Activated CD4-positive, alpha-beta T cell treated with anti-CD3 and anti-CD28 coated beads, Interleukin-10, Interleukin-2, amounts not matched to agents 100 ng/mL and 50 ng/mL, durations not matched to agents 16 hours and 8 hours (primary cell): ENCODE data around the gene PDGFD.
A peak's percentile ranks its signal among the peaks of the same experiment; 100 is the strongest.

ENCODE experiments used
- DNase-seq: peaks from one replicate; pipeline ENCODE4 v3.0.0-alpha.2; 2020

The PDGFD gene

GRCh38 chr11:103994518-103994917 is 169.4 kb downstream of the PDGFD start:
- no peak for DNase-seq

GRCh38 chr11:103994094-103994493 is 169.9 kb downstream of the PDGFD start:
- no peak for DNase-seq

- DNase-seq = no peak
Measured at GRCh38 chr11:103993507-103993906, 170.4 kb downstream of the PDGFD start.

GRCh38 chr11:103988595-103988969 is 175.4 kb downstream of the PDGFD start:
- no peak for DNase-seq

- DNase-seq = no peak
Measured at GRCh38 chr11:103987629-103988594, 176.0 kb downstream of the PDGFD start.

- DNase-seq = no peak
Measured at GRCh38 chr11:103985041-103985440, 178.9 kb downstream of the PDGFD start.

- DNase-seq = no peak
Measured at GRCh38 chr11:103980108-103980507, 183.8 kb downstream of the PDGFD start.

- no peak for DNase-seq
Measured at GRCh38 chr11:103978616-103979595, 185.0 kb downstream of the PDGFD start.

GRCh38 chr11:103972013-103972412 is 191.9 kb downstream of the PDGFD start:
- no peak for DNase-seq

GRCh38 chr11:103970701-103971249 is 193.2 kb downstream of the PDGFD start:
- DNase-seq = no peak

GRCh38 chr11:103968685-103969084 is 195.3 kb downstream of the PDGFD start:
- DNase-seq = no peak

GRCh38 chr11:103967985-103968384 is 196.0 kb downstream of the PDGFD start:
- no peak for DNase-seq

GRCh38 chr11:103964390-103964789 is 199.6 kb downstream of the PDGFD start:
- no peak for DNase-seq

- no peak for DNase-seq
Measured at GRCh38 chr11:103963648-103964047, 200.3 kb downstream of the PDGFD start.

GRCh38 chr11:103961010-103961409 is 202.9 kb downstream of the PDGFD start:
- DNase-seq = no peak

GRCh38 chr11:103960108-103960507 is 203.8 kb downstream of the PDGFD start:
- DNase-seq = no peak

GRCh38 chr11:103959279-103959942 is 204.5 kb downstream of the PDGFD start:
- peak; percentile 0 for DNase-seq

- no peak for DNase-seq
Measured at GRCh38 chr11:103958475-103959215, 205.3 kb downstream of the PDGFD start.

- DNase-seq = no peak
Measured at GRCh38 chr11:103953797-103954486, 210.0 kb downstream of the PDGFD start.

- no peak for DNase-seq
Measured at GRCh38 chr11:103949781-103950180, 214.2 kb downstream of the PDGFD start.

- DNase-seq = no peak
Measured at GRCh38 chr11:103948187-103948763, 215.7 kb downstream of the PDGFD start.
